GM06990 (cell line): ENCODE measurements around the gene ROCK2.
A peak's percentile ranks its signal among the peaks of the same experiment; 100 is the strongest.

Experiments
- DNase-seq: peaks from one replicate; pipeline ENCODE4 v3.0.0-alpha.2; 2011; ENCODE audit not compliant: insufficient read length; ENCODE audit errors: extremely low read depth
- H3K27me3 ChIP-seq: replicated peaks from 2 replicates; pipeline ENCODE4 v1.6.0; 2011; ENCODE audit warnings: low read length; ENCODE audit not compliant: control insufficient read depth, insufficient read depth
- H3K36me3 ChIP-seq: 2 replicates; pipeline ENCODE4 v1.5.1; 2011; ENCODE audit warnings: low read length; ENCODE audit not compliant: control insufficient read depth, insufficient read depth
- H3K4me3 ChIP-seq: replicated peaks from 2 replicates; pipeline ENCODE4 v1.5.1; 2011; ENCODE audit warnings: low read depth, mild to moderate bottlenecking, control low read depth, low read length
- CTCF ChIP-seq: IDR thresholded peaks from 2 replicates; pipeline ENCODE4 v1.5.1; 2011; ENCODE audit warnings: low read length, control low read depth, mild to moderate bottlenecking, inconsistent platforms; ENCODE audit not compliant: insufficient read depth, poor library complexity, severe bottlenecking

The ROCK2 gene

GRCh38 chr2:11214770-11215169, 129.7 kb downstream of the ROCK2 start:
- no peak for DNase-seq
- Histone ChIP-seq H3K36me3 (no peaks in the 10 kb centered on the region), H3K4me3 (no peak overlapping the region), H3K27me3 (no peaks in the 10 kb centered on the region)
- TF ChIP-seq CTCF, result no peak

- DNase-seq, result no peak
- H3K36me3 ChIP-seq, result no peaks in the 10 kb centered on the region
- H3K27me3 ChIP-seq, result no peaks in the 10 kb centered on the region
- no peak overlapping the region for H3K4me3 ChIP-seq
- no peak for TF ChIP-seq CTCF
Observed at GRCh38 chr2:11213975-11214374, 130.5 kb downstream of the ROCK2 start.

GRCh38 chr2:11213090-11213638, 131.3 kb downstream of the ROCK2 start:
- no peaks in the 10 kb centered on the region for H3K27me3 ChIP-seq
- no peak for TF ChIP-seq CTCF
- no peak overlapping the region for H3K4me3 ChIP-seq
- no peaks in the 10 kb centered on the region for H3K36me3 ChIP-seq
- DNase-seq, result no peak

- no peak for TF ChIP-seq CTCF
- H3K36me3 ChIP-seq, result no peaks in the 10 kb centered on the region
- no peak for DNase-seq
Observed at GRCh38 chr2:11212645-11213044, 131.8 kb downstream of the ROCK2 start.

GRCh38 chr2:11208083-11208482, 136.4 kb downstream of the ROCK2 start:
- Histone ChIP-seq H3K36me3 (no peaks in the 10 kb centered on the region), H3K4me3 (no peak overlapping the region), H3K27me3 (no peaks in the 10 kb centered on the region)
- no peak for DNase-seq
- TF ChIP-seq CTCF, result no peak

More at GRCh38 chr2:11212645-11213044, 131.8 kb downstream of the ROCK2 start:
- Histone ChIP-seq H3K4me3 (no peak overlapping the region), H3K27me3 (no peaks in the 10 kb centered on the region)

GRCh38 chr2:11203480-11203879, 141.0 kb downstream of the ROCK2 start:
- DNase-seq, result peak; percentile 17
- Histone ChIP-seq H3K36me3 (no peaks in the 10 kb centered on the region), H3K4me3 (no peak overlapping the region), H3K27me3 (no peaks in the 10 kb centered on the region)
- no peak for TF ChIP-seq CTCF
